Endodermal cell (in vitro differentiated cells): Measurements from ENCODE around the gene ZRANB2. TPM values are rescaled to one million over a fixed set of nuclear protein-coding genes. Genes with fewer than 3 reads are reported as not detected.

ENCODE experiments used
- DNase-seq: peaks from one replicate; pipeline ENCODE4 v3.0.0-alpha.2; 2017
- H3K27ac ChIP-seq: 2 replicates; pipeline ENCODE4 v1.5.1; 2013; ENCODE audit warnings: mild to moderate bottlenecking, low read depth, low read length, moderate library complexity
- H3K27me3 ChIP-seq: 2 replicates; pipeline ENCODE4 v1.6.1; 2013; ENCODE audit warnings: mild to moderate bottlenecking, low read length, moderate library complexity; ENCODE audit not compliant: insufficient read depth, control insufficient read depth, poor library complexity, severe bottlenecking
- H3K36me3 ChIP-seq: 2 replicates; pipeline ENCODE4 v1.7.0; 2013; ENCODE audit warnings: mild to moderate bottlenecking, low read length, moderate library complexity; ENCODE audit not compliant: control insufficient read depth, insufficient read depth
- H3K4me1 ChIP-seq: one replicate; pipeline ENCODE4 v1.7.0; 2013; ENCODE audit warnings: low read length; ENCODE audit not compliant: control insufficient read depth, insufficient read depth
- H3K4me3 ChIP-seq: 2 replicates; pipeline ENCODE4 v1.5.1; 2013; ENCODE audit warnings: mild to moderate bottlenecking, low read length, moderate library complexity
- H3K9ac ChIP-seq: 2 replicates; pipeline ENCODE4 v1.6.1; 2013; ENCODE audit warnings: mild to moderate bottlenecking, low read length, moderate library complexity; ENCODE audit not compliant: poor library complexity, severe bottlenecking; ENCODE audit errors: extremely low read depth
- H3K9me3 ChIP-seq: 2 replicates; pipeline ENCODE4 v1.6.1; 2013; ENCODE audit warnings: mild to moderate bottlenecking, low read length, moderate library complexity; ENCODE audit not compliant: control insufficient read depth
- H3K27ac Mint-ChIP-seq: 2 replicates; pipeline ENCODE4 v1.8.0; 2020; ENCODE audit warnings: mixed read lengths
- H3K27me3 Mint-ChIP-seq: 2 replicates; pipeline ENCODE4 v1.8.0; 2021; ENCODE audit warnings: mild to moderate bottlenecking, mixed read lengths; ENCODE audit not compliant: insufficient read depth
- H3K36me3 Mint-ChIP-seq: 2 replicates; pipeline ENCODE4 v1.8.0; 2020; ENCODE audit warnings: low read depth, mixed read lengths
- H3K4me1 Mint-ChIP-seq: 2 replicates; pipeline ENCODE4 v1.8.0; 2020; ENCODE audit warnings: mixed read lengths
- H3K4me3 Mint-ChIP-seq: 2 replicates; pipeline ENCODE4 v1.8.0; 2020; ENCODE audit warnings: mild to moderate bottlenecking, moderate library complexity, mixed read lengths
- H3K9me3 Mint-ChIP-seq: 2 replicates; pipeline ENCODE4 v1.8.0; 2020; ENCODE audit warnings: mild to moderate bottlenecking, mixed read lengths
- CTCF ChIP-seq: fragments of 200-600 bp; sonication (generic); conservative IDR thresholded peaks from 2 replicates; pipeline ENCODE4 v1.5.0; 2021; ENCODE audit warnings: antibody characterized with exemption, mild to moderate bottlenecking
- WGBS, 2 experiments: methylation state at CpG; one replicate each; pipeline versions ENCODE4 v1.1.5 to v1.1.7; 2013; ENCODE audit warnings: missing lambda C conversion rate in 2 of 2, mixed read lengths in 1 of 2; ENCODE audit not compliant: insufficient coverage in 1 of 2, insufficient read length in 1 of 2; 5-methylcytosine and 5-hydroxymethylcytosine counted together
- total RNA-seq, 2 donors: library from RNA; stranded (reverse); fragmentation: NEBNext Ultra II Directional in 1 of 2; extraction: Animal tissue kit (Norgen Biotek cat#: 25700) in 1 of 2; gene quantifications; 2 replicates in 1 of 2; 3 replicates in 1 of 2; pipeline ENCODE4 v1.2.1, GENCODE V29; 2021

Gene ZRANB2
- total RNA-seq, 2 donors from 2014 or later, result 82.4 to 94.0 TPM

GRCh38 chr1:71071720-71072119 is 9.1 kb downstream of the ZRANB2 start:
- peaks cover 6% of the 10 kb centered on the region for H3K4me1 ChIP-seq
- Mint-ChIP-seq H3K27me3 (no peaks in the 10 kb centered on the region), H3K4me3 (no peak overlapping the region), H3K36me3 (peaks cover 65% of the 10 kb centered on the region), H3K27ac (no peak overlapping the region), H3K4me1 (peaks cover 14% of the 10 kb centered on the region), H3K9me3 (no peaks in the 10 kb centered on the region)
- no peak overlapping the region for H3K9ac ChIP-seq
- no peak for DNase-seq
- no peak overlapping the region for H3K27ac ChIP-seq
- 93 to 100% methylated on average over 2 to 4 of the region's 4 CpGs for WGBS, 2 experiments
- H3K36me3 ChIP-seq, result peaks cover 95% of the 10 kb centered on the region
- TF ChIP-seq CTCF, result no peak
- H3K9me3 ChIP-seq, result no peaks in the 10 kb centered on the region
- no peaks in the 10 kb centered on the region for H3K27me3 ChIP-seq
- H3K4me3 ChIP-seq, result no peak overlapping the region

- no peaks in the 10 kb centered on the region for H3K27me3 ChIP-seq
- DNase-seq, result no peak
- peaks cover 65% of the 10 kb centered on the region for H3K36me3 Mint-ChIP-seq
- H3K36me3 ChIP-seq, result peaks cover 96% of the 10 kb centered on the region
- TF ChIP-seq CTCF, result no peak
- H3K27me3 Mint-ChIP-seq, result no peaks in the 10 kb centered on the region
- H3K27ac ChIP-seq, result no peak overlapping the region
- no peak overlapping the region for H3K27ac Mint-ChIP-seq
- H3K4me3 ChIP-seq, result no peak overlapping the region
- H3K4me1 ChIP-seq, result no peaks in the 10 kb centered on the region
- 87 to 92% methylated on average over 2 to 3 of the region's 6 CpGs for WGBS, 2 experiments
- H3K9me3 Mint-ChIP-seq, result no peaks in the 10 kb centered on the region
- no peaks in the 10 kb centered on the region for H3K4me1 Mint-ChIP-seq
- no peak overlapping the region for H3K4me3 Mint-ChIP-seq
- no peak overlapping the region for H3K9ac ChIP-seq
- no peaks in the 10 kb centered on the region for H3K9me3 ChIP-seq
These were observed 12.3 kb downstream of the ZRANB2 start for GRCh38 chr1:71068325-71069240.

- Histone ChIP-seq H3K4me3 (no peak overlapping the region), H3K27me3 (no peaks in the 10 kb centered on the region), H3K9me3 (no peaks in the 10 kb centered on the region), H3K9ac (no peak overlapping the region), H3K4me1 (no peaks in the 10 kb centered on the region), H3K36me3 (peaks cover 31% of the 10 kb centered on the region), H3K27ac (no peak overlapping the region)
- no peak overlapping the region for H3K4me3 Mint-ChIP-seq
- peaks cover 8% of the 10 kb centered on the region for H3K36me3 Mint-ChIP-seq
- H3K4me1 Mint-ChIP-seq, result no peaks in the 10 kb centered on the region
- peaks cover 14% of the 10 kb centered on the region for H3K27me3 Mint-ChIP-seq
- WGBS, 2 experiments, result 93% methylated on average over 5 of the region's 6 CpGs; no CpG with 5 or more reads in 1 of the 2 experiments
- no peak for DNase-seq
- TF ChIP-seq CTCF, result no peak
- H3K9me3 Mint-ChIP-seq, result no peaks in the 10 kb centered on the region
- H3K27ac Mint-ChIP-seq, result no peak overlapping the region
These were observed 26.0 kb downstream of the ZRANB2 start for GRCh38 chr1:71054791-71055190.
